GM19467 (cell line): ENCODE results near the gene THBS1.

Experiments used
- ATAC-seq: cut with Tn5 transposase; IDR thresholded peaks from one replicate; pipeline ENCODE4 v1.9.1; 2021; ENCODE audit warnings: mild to moderate bottlenecking, moderate library complexity; ENCODE audit not compliant: unreplicated experiment

THBS1 gene

DNA sequence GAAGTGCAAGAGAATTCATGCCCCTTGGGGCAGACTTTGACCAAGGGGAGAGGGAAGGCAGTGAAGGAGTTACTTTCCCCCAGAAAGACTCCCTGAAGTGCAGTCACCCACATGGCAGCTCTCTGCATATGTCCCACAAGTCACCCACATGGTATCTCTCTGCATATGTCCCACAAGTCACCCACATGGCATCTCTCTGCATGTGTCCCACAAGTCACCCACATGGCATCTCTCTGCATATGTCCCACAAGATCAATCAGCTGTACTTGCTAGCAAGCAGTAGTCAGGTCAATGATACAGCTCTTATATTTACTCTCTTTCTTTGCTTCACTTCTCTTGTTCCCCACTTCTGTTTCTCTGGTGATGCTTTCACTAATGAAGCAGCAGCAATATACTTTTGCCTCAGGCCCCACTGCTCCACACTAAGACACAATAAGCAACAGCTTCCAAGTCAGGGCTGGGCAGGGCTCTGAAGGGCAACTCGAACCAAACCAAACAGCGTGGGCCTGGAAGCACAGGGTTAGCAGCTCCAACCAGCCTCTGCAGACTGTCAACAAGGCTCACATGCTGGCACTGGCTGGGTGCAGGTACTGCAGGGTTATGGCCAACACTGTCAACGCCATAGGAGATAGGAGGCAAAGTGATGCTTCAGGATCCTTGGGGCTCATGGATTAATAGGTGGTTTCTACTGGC lies 46.7 kb downstream of the THBS1 start:
- ATAC-seq = no peak

DNA sequence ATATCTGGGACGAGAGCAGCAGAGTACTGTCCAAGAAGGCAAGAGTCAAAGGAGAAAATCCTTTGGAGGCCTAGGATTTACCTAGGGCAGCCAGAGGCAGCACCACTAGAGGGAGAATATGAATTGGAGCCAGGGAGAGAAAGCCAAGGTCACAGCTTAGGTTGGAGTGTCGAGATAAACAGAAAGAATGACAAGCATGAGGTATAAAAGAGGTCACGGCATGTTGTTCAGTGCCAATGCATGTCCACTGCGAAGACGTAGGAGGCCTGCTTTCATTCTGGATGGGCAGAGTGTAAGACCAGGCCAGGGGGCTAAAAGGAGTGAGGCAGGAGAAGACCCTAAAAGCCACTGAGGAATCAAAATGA lies 47.2 kb downstream of the THBS1 start:
- no peak for ATAC-seq

DNA sequence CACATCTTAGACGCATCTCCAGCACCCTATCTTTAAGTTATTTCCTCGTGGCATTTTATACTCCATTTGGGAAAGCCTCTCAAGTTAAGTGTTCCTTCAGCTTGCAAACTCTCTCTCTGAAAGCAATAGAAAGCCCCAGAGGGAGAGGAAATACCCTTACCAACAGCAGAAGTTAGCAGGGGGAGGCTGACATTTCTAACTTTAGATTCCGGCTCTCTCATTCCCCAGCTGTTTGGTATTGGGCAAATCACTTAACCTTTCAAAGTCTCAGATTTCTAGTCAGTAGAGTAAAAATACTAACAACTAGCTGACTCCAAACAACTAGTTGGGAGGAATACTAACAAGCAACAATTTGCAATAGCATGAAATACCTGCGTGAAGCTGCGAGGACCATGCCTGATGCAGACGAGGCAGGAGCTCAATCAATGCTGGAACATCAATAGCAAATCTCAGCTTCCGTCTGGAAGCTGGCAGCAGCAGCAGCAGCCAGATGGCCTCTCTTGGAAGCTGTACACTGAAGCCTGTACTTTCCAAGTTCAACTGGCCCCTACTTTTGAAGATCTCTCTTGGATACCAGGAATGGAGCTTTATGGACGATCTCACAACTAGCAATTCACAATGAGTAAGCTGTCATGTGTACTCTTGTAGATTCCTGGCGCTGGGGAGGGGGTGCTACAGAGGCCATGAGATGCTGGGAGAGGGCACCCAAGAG lies 47.8 kb downstream of the THBS1 start:
- ATAC-seq = no peak

DNA sequence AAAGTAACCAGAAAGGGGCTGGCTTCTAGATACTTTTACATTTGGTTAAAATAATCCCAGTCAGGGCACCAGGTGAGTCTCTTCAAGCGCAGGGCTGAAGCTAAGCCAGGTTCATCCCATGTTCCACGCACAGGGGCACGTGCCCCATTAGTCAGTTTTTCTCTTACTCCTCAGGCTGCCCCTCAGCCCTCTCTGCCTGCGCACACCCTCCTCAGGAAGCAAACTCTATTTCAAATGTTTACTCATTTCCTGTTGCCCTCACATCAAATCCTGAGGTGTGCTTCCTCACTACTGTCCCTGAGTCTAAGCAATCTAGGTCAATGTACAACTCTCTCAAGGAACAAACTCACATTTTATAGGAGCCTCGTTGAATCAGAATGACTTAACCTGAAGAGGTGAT lies 48.5 kb downstream of the THBS1 start:
- ATAC-seq = no peak

DNA sequence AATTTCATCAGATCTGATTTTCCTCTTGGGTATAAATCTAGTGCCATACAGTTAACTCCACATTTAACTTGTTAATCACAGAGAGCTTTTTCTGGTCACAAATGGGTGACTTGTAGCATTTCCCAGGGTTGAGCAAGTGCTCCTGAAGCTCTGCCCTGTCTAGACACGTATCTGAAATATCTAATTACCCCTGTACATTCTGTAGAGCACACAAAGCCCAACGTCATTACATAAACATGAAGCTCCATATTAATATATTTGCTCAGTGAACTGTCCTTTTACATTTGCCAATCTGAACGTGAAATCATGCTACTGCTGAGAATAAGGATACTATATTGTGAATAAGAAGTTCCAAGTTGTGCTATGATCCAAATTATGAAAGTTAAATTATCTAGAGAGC lies 49.0 kb downstream of the THBS1 start:
- ATAC-seq = no peak

DNA sequence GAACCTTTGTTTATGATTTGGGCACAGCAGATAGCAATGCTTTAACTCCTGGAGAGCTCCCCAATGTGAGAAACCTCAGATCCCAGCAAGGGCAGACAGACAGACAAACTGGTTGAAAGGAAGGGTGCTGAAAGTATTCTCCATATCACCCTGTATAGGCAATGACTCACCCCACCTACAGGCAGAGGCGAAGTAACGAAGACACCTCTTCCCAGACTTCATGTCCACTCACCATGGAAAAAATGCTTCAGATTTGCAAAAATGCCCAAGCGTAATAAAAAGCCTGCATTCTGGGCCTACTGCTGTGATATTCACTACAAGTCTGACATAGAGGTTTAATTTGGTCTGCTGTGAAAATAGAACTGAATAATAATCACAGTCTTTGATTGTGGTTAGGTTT lies 50.5 kb downstream of the THBS1 start:
- no peak for ATAC-seq

DNA sequence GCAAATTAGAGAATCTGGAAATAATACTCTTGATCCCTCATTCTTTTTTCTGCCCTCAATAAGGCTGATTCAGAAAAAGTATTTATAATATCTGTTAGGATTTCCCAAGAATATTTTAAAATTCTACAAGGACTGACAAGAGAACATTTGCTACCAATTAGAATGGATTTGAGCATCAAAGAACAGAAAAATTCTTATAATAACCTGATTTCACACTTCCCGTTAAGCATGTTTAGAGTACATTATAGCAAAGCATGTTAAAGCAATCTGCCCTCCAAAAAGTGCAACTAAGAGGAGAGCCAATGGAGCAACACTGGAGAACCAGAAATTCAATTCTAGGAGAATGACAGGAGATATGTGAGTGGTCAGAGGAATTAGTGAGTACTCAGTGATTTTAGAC lies 57.2 kb downstream of the THBS1 start:
- no peak for ATAC-seq

DNA sequence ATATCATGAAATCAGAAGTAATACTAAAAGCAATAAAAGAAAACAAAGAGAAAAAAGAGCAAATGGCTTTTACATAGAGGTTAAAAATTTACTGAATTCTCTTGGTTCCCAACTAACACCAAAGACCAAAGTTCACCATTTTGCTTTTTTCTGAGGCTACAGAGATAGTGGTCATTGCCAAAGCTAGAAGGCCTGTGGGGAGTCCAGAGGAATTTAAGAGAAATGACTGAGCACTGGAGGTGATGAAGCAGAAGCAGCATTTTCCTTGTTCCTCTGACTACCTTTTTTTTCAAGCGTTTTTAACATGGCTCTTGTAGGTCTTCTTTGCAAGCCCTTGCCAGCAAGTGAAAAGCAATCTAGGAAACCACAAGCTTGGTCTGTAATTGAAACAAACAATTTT lies 58.2 kb downstream of the THBS1 start:
- ATAC-seq = no peak

DNA sequence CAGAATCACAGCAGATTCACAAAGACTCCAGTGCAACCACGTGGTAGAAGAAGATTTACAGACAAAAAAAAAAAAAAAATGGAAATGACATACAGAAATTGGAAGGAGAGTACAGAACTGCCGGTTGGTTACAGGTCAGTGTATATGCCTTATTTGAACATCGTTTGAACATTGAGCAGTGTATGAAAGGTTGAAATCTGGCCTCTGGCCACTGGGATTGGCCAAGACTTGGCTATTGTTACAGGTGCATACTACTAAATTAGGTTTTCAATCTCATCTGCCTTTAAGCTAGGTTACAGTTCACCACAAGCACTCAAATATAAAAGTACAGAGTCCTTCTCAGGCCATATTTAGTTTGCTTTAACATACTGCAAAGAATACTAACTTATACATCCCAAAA lies 59.8 kb downstream of the THBS1 start:
- no peak for ATAC-seq

DNA sequence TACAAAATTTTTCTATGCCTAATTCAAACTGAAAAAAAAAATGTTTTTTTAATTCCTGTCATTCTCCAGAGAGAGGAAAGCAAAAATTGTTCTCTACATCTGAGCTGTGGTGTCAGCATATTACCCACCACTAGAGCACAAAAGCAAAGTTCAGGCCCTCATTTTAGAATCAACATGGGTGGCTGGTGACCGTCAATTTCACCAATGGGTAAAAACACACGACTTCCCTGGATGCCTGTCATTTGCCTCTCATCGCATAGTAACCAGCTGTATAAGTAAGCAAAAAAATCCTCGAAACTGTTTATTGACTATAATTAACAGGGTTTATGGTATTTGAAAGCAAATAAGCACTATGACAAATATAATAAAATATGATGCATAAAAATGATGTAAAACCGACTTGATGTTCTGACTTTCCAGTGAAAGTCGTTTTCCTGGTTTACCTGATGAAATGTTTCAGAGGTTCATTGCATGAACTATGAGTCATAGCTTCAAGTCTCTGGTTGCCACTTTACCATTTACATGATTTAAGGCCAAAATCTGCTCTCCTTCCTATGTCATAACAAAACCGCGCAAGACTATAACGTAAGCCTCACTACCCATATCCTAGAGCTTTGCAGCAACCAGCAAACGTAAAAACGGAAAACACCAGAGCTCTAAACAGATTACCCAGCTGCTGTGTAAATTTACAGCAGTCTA lies 60.5 kb downstream of the THBS1 start:
- ATAC-seq = no peak

DNA sequence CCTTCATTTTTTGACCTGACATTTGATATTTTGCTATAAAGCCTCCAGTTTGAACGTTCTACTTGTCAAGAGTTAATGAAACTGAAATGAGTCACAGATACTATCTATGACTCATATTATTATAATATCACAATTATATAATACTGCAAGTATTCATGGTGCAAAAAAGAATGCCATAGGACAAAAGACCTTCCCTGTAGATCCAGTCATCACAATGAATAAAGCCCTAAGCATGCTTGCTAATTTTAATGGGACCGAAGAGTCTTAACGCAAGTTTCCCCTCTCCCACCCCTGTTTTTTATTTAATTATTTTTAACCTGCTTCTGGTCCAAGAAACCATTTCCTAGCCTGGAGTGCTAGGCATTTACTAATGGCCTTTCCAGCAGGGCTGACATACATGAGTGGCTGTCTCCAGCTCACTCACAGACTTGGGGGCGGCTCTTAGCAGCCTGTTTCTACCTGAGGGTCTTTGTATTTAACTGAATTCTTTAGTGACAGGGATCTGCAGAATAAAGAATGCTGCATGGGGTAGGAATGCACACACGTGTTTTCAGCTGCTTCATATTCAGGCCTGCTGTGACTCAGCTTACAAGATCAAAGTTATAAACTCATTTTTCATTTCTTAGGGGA lies 61.2 kb downstream of the THBS1 start:
- no peak for ATAC-seq

DNA sequence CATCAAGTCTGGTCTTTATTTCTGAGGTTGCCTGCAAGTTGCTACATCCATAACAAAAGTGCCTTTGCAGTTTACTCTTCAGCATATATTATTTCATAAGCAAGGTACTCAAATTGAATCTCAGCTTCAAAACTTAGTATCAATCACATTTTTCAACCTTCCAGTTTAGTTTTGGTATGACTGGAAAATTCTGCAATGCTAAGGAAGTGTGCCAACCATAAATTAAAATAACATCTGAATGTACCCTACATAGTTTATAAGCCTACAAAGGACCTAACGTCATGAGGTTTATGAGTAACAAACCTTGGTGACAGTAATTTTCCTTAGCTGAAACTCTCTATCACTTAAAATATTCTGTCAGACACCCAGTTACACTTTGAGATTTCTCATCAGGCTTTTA lies 62.8 kb downstream of the THBS1 start:
- no peak for ATAC-seq

DNA sequence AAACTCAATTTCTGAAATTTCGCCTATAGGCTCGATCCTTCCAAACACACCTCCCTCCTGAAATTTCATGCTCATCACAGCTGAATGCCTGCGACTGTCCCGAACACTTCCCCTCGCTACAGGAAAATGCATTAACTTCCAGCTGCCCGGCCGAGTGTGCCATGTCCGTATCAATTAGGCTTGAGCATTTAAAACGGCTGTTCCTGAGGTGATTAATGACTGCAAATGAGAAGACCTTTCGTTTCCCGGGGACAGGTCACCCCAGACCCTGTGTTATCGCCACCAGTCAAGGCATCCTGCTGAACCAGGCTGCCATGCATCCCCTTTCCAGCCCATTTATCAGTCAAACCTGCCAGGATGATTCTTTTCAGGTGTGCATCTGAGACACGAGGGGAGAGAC lies 63.3 kb downstream of the THBS1 start:
- no peak for ATAC-seq

DNA sequence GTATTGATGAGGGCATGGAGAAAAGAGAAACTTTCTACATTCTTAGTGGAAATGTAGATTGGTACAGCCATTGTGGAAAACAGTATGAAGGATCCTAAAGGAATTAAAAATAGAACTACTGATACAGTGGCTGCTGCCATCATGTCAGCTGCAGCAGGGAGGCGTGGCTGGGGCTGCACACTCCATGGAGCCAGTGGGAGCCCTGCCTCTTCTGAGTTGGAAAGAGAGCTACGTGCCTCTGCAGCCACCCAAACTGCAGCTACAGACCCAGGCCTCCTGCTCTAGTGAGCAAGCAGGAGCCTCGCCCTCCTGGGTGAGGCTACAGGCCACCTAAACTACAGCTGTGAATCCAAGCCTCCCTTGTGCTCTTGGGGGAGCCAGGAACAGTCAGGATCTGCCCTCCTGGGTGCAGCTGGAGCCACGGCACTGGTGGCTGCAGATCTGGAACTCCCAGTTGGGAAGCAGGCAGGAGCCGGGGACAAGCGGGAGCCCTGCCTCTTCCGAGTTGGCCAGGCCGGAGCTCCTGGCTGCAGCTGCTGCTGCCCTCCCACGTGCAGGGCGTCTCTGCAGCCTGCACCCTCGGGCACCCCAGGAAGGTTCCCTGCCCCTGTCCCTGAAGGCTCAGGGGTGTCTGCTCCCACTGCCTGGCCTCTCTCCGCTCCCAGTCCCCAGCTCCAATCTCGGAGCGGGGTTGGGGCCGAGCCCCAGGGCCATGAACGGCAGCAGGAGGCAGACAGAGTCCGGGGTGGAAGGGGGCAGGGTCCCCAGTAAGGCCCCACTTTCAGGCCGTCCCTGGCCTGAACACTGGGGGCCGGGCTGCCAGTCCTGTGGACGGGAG lies 64.5 kb downstream of the THBS1 start:
- no peak for ATAC-seq

DNA sequence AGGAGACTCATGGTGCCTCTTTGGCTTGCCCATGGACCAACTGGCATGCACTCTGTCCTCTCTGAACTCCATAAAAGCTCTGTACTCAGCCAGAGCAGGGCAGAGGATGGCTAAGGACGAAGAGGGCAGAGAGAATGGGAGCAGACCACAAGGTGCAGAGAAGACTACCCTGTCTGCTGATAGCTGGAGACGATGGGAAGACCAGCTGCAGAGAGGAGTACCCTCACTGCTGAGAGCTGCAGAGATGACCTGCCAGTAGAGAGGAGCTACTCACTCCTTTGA lies 65.0 kb downstream of the THBS1 start:
- no peak for ATAC-seq

DNA sequence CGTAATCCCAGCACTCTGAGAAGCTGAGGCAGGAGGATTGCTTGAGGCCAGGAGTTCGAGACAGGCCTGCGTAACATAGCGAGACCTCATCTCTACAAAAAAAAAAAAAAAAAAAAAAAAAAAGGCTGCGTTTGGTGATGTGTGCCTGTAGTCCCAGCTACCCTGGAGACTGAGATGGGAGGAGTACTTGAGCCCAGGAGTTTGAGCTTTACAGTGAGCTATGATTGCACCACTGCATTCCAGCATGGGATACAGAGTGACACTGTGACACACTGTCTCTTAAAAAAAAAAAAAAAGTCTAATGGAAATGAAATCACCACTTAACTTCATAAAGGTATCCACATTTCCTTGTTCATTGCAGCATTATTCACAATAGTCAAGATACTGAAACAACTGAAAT lies 65.5 kb downstream of the THBS1 start:
- no peak for ATAC-seq
